ENCODE data around the gene FAM83C.

- TF ChIP-seq CTCF (IDR thresholded peaks at IDR 0.05) (no peak), EZH2 (IDR thresholded peaks at IDR 0.05) (no peak)
These were observed 13.2 kb downstream of the FAM83C start for GRCh38 chr20:35279040-35279439.
